Fibroblast of skin of abdomen (primary cell): ENCODE measurements around the gene TRPM5.

Experiments used
- DNase-seq: peaks from one replicate; pipeline ENCODE4 v3.0.0-alpha.2; 2013

TRPM5 gene

GRCh38 chr11:2452321-2453012 lies 8.2 kb upstream of the TRPM5 start:
- DNase-seq: peak; percentile 27

GRCh38 chr11:2451916-2452315 lies 7.6 kb upstream of the TRPM5 start:
- DNase-seq: no peak

- no peak for DNase-seq
Observed at GRCh38 chr11:2451336-2451735, 7.0 kb upstream of the TRPM5 start.

DNA sequence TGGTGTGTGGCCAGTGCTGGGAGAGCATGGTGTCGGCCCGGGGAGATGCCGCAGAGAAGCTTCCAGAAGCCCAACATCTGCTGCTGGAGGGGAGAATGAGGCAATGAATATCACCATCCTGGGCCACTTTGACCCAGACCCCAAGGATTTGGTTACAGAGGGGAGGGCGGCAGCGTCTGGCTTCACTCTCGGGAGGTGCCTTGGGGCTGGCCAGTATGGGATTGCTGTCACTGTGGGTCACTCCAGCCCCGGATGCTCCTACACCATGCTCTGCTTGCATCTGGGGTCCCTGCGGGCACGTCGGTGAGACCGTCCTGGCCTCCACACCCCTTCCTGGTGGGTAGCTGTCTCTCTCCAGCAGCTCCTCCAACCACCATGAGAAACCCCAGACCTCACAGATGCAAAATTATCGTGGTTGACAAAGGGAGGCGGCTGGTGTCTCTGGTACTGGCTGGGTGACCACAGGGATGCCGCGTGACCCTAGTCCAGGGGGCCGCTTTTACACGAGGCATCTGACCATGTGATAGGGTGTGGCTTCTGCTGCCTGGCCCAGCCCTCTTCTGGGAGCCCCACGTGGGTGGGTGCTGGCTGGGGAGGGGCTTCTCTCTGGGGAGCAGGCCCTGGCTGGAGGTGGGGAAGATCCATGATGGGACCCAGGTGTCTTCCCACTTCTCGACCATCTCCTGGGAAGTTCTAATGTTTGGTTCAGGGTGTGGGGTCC lies 6.2 kb upstream of the TRPM5 start:
- DNase-seq: no peak

DNA sequence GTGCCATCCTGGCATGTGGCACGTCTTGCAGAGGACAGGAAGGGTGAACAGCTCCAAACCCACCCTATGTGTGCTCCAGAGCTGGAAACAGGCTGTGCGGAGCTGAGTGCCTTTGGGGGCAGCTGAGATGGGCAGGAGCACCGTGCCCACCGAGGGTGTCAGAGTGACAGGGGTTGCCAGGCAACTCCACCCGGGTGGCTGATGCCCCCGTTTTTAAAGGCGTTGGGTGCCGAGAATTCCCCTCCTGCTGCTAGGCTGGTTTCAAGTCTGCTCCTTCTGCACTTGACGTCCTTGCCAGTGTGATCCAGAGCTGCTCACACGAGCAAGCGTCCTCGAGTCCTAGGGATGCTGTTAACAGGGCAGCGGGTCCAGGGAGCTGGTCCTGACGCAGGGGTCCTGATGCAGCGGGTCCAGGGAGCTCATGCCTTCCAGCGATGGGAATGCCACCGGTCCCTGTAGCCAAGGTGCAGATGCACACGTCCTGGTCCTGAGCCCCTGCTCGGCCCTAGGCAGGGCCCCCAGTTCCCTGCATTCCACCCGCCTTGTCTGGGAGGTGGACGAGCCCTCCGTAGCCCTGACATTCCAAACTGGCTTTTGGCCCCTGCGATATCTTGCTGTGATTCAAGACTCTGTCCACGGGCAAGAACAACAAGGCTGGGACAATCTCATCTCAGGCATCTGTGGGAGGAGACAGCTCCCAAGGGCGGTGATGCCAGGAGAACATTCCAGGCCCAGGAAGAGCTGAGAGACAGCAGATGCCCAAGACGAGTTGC lies 5.4 kb upstream of the TRPM5 start:
- DNase-seq: no peak

- no peak for DNase-seq
Observed at GRCh38 chr11:2448661-2449547, 4.6 kb upstream of the TRPM5 start.

DNA sequence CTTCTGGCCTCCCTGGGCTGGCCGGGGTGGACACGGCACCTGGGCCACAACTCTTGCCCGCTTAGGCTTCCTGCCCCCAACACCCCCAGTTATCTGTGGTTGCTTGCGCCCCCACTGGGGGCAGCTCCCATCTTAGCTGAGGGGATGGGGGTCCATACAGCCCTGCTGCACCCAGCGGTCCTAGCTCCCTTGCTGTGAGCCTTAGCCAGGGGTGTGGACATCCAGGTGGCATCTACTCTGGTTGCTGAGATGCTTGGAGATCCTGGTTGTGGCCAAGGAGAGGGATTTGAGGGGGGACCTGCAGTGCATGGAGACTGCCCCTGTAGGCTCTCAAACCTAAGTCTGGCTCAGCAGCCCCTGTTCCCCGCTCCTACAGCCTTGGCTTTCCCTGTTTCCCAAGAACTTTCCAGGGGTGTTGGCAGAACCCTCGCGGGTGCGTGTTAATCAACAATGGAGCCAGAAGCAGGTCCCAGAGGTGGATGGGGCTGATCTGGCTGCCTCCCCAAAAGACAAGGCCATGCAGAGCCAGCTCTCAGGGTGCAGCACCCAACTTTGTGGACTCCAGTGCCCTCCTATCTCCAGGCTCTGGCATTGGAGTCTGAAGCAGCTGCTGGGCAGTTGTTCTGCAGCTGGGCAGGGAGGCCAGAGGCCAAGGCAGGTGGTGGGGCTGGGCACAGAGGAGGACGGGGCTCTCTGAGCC lies 3.8 kb upstream of the TRPM5 start:
- DNase-seq: no peak

- no peak for DNase-seq
Observed at GRCh38 chr11:2447253-2447950, 3.1 kb upstream of the TRPM5 start.

DNA sequence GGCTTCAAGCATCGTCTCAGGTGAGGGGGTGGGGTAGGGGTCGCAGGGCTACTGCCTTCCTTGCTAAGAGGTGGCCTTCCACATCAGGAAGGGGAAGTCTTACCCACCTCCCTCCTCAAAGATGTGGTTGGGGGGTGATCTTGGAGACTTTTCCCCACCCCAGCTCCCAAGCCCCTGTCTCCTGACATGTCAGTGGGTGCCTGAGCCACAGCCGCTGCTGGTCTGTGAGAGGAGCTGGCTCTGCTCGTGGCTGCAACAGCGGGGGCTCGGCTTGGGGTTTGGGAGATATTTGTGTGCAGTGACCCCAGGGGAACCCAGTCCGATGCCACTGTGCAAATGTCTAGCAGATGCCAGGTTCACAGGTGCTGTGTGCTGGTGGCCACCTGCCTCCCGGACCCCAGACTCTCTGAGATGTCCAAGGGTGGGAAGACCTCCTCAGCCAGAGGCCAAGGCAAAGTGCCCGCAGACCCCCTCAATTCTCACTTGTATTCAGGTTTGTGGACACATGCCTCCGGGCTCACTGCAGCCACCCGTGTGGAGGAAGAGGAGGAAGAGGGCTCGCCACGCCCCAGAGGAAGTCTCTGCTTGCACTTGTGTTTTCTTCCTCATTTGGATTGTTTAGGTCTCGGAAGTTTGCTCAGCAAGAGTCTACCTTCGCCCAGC lies 2.4 kb upstream of the TRPM5 start:
- DNase-seq: no peak

- no peak for DNase-seq
Observed at GRCh38 chr11:2445746-2446551, 1.6 kb upstream of the TRPM5 start.

DNA sequence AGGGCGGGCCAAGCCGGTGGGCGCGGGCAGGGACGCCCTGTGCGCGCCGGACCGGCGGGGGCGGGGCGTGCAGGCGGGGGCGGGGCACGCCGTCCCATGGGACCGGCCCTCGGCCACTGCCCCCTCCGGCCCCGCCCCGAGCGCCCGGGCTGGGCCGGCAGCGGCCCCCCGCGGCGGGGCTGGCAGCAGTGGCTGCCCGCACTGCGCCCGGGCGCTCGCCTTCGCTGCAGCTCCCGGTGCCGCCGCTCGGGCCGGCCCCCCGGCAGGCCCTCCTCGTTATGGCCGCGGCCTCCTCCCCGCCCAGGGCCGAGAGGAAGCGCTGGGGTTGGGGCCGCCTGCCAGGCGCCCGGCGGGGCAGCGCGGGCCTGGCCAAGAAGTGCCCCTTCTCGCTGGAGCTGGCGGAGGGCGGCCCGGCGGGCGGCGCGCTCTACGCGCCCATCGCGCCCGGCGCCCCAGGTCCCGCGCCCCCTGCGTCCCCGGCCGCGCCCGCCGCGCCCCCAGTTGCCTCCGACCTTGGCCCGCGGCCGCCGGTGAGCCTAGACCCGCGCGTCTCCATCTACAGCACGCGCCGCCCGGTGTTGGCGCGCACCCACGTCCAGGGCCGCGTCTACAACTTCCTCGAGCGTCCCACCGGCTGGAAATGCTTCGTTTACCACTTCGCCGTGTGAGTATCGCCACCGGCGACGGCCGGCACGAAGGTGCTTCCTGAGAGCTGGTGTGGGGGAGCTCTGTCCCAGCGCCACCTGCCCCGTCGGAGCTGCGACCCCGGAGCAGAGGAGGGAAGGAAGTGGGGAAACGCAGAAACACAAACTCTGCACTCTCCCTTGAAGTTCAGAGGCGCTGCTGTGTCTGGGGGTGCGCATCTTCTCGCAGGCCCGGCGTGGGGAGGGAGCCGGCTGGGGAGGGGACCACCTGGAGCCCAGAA lies 769 bp upstream of the TRPM5 start, which contains the start of gene KCNQ1:
Gene KCNQ1, plus strand, starts transcription at position 188 of the 925 bp plus-strand sequence. Its CDS starts 91 bp downstream, at position 279.
- DNase-seq: no peak

DNA sequence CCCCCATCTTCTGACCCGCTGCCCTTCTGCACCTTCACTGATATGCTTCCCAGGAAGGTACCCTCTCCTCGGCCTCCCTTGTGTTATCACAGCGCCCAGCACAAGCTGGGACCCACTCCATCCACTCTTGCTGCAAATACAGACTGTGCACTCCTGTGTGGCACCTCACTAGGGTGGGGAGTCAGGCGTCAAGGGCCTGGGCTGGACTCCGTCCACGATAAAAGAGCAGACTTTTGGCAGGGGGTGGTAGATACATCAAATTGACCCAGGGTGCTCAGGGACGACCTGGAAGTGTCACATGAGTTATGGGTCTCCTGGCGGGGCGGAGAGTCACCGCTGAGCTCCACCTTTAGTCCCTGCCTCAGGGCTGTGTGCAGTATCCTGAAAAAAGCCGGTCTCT lies 908 bp downstream of the TRPM5 start:
- no peak for DNase-seq

DNA sequence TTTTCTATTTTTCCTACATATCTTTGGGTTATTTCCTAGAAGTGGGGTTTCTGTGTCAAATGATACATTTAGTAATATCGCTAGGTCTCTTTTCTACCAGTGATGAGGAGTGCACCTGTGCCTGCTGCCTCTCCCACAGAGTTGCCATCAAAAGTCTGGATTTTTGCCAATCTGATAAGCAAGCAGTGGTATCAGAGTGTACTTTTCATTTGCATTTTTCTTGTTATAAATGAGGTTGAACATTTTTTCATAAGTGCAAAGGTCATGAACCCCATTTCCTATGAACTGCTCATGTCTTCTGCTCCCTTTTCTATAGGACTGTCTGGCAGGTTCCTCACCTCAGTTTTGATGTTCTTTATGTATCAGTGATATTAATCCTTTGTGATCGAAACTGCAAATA lies 1.7 kb downstream of the TRPM5 start:
- no peak for DNase-seq

GRCh38 chr11:2441171-2441570 lies 3.1 kb downstream of the TRPM5 start:
- DNase-seq: no peak

DNA sequence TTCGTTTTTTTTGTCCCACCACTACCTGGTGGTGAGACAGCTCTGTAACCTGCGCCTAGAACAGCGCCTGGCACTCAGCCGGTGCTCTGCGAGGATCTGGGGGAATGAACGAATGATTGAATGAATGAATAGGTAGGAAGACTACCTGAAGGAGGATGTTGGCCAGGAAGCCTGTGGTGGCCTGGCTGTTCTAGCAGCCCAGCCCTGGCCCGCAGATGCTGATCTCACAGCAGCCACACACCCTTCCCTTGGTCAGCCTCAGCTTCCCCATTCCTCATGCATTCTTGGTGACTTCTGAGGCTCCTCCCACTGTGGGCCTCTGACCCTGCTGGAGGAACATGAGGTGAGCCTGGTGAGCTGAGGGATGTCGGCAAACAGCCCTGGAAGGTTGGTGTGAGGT lies 3.7 kb downstream of the TRPM5 start:
- DNase-seq: no peak

GRCh38 chr11:2439820-2440219 lies 4.5 kb downstream of the TRPM5 start:
- no peak for DNase-seq

GRCh38 chr11:2437516-2437915 lies 6.8 kb downstream of the TRPM5 start:
- no peak for DNase-seq

- no peak for DNase-seq
Observed at GRCh38 chr11:2436521-2437031, 7.7 kb downstream of the TRPM5 start.
